HCT116 (cell line): ENCODE results near the gene SMYD3. TPM values are rescaled to one million over a fixed set of nuclear protein-coding genes. Genes with fewer than 3 reads are reported as not detected.

Experiments
- ATAC-seq: fragments of 200-7000 bp; cut with Tn5 transposase; 2 replicates; pipeline ENCODE4 v1.9.1; 2020; ENCODE audit warnings: mild to moderate bottlenecking, moderate library complexity
- BruUV-seq: library from RNA; stranded (reverse); fragments of 400-500 nt; replicated peaks from 2 replicates; lab custom pipeline; 2021; lab: Mats Ljungman, UMichigan
- CTCF ChIA-PET: fragments of 300-600 bp; sonication (Branson Sonifier 250); formaldehyde crosslinking; loops from one replicate; lab custom pipeline; 2021; ENCODE audit warnings: antibody characterized with exemption; lab: Charles Lee
- POLR2A ChIA-PET: fragments of 300-600, 350-600 bp; sonication (Branson Sonifier 250); formaldehyde crosslinking; loops from one replicate; lab custom pipeline; 2021; ENCODE audit warnings: antibody characterized with exemption; lab: Charles Lee
- RAD21 ChIA-PET, 2 experiments: fragments of 300-600 bp; sonication (Branson Sonifier 250); formaldehyde crosslinking; loops; one replicate each; lab custom pipeline; 2023; ENCODE audit warnings: low total read pairs in 2 of 2; ENCODE audit not compliant: uncharacterized antibody in 2 of 2, unreplicated experiment in 2 of 2, low non-redundant PET in 1 of 2; lab: Charles Lee
- DNase-seq: peaks from one replicate; pipeline ENCODE4 v3.0.0-alpha.2; 2010; ENCODE audit warnings: low read depth, low spot score
- H2AFZ ChIP-seq: fragments of 200-600 bp; shearing (Covaris generic), sonication (generic); 2 replicates; pipeline ENCODE4 v1.6.1; 2017; ENCODE audit warnings: low read depth, mixed run types, mixed read lengths, antibody characterized with exemption, low read length; ENCODE audit not compliant: poor library complexity, severe bottlenecking
- H3K27ac ChIP-seq: 2 replicates; pipeline ENCODE4 v1.5.1; 2012; ENCODE audit warnings: low read depth, low read length
- H3K27me3 ChIP-seq: fragments of 200-600 bp; sonication (generic); 2 replicates; pipeline ENCODE4 v1.6.1; 2016; ENCODE audit warnings: mixed run types, low read length, mixed read lengths; ENCODE audit not compliant: insufficient read depth
- H3K36me3 ChIP-seq, 2 experiments: fragments of 200-500 bp in 1 of 2; fragments of 200-600 bp in 1 of 2; sonication (Bioruptor generic) in 1 of 2; sonication (generic) in 1 of 2; 2 replicates each; pipeline versions ENCODE4 v1.5.1 to v1.6.1; 2014 to 2016; ENCODE audit warnings: low read length in 2 of 2, inconsistent platforms in 1 of 2, mixed read lengths in 1 of 2, mixed run types in 1 of 2; ENCODE audit not compliant: insufficient read depth in 2 of 2, control insufficient read depth in 1 of 2
- H3K4me1 ChIP-seq, 2 experiments: fragments of 200-600 bp in 1 of 2; sonication (generic) in 1 of 2; 2 replicates each; pipeline versions ENCODE4 v1.5.1 to v1.6.1; 2012 to 2017; ENCODE audit warnings: low read length in 2 of 2, inconsistent platforms in 1 of 2, mild to moderate bottlenecking in 1 of 2, mixed read lengths in 1 of 2, mixed run types in 1 of 2, moderate library complexity in 1 of 2; ENCODE audit not compliant: insufficient read depth in 2 of 2, control insufficient read depth in 1 of 2
- H3K4me2 ChIP-seq: fragments of 200-600 bp; sonication (generic); 2 replicates; pipeline ENCODE4 v1.6.1; 2017; ENCODE audit warnings: mixed run types, low read length, mixed read lengths
- H3K4me3 ChIP-seq, 2 experiments: fragments of 200-600 bp in 1 of 2; sonication (generic) in 1 of 2; replicated peaks in 1 of 2; 2 replicates each; pipeline ENCODE4 v1.5.1; 2011 to 2016; ENCODE audit warnings: low read length in 2 of 2, control low read depth in 1 of 2, low read depth in 1 of 2, mild to moderate bottlenecking in 1 of 2, mixed read lengths in 1 of 2, mixed run types in 1 of 2
- H3K79me2 ChIP-seq: fragments of 200-600 bp; sonication (generic); 2 replicates; pipeline ENCODE4 v1.6.1; 2017; ENCODE audit warnings: mild to moderate bottlenecking, mixed run types, low read length, moderate library complexity, mixed read lengths; ENCODE audit not compliant: insufficient read depth
- H3K9ac ChIP-seq: fragments of 200-600 bp; sonication (generic); 2 replicates; pipeline ENCODE4 v1.6.1; 2016; ENCODE audit warnings: low read length, mixed read lengths
- H3K9me2 ChIP-seq: fragments of 200-600 bp; sonication (generic), shearing (Covaris generic); 2 replicates; pipeline ENCODE4 v1.6.1; 2017; ENCODE audit warnings: mixed run types, mild to moderate bottlenecking, moderate library complexity; ENCODE audit not compliant: insufficient read depth
- H3K9me3 ChIP-seq, 2 experiments: fragments of 200-500 bp in 1 of 2; fragments of 200-600 bp in 1 of 2; sonication (Bioruptor generic) in 1 of 2; sonication (generic) in 1 of 2; 2 replicates each; pipeline ENCODE4 v1.6.1; 2014 to 2017; ENCODE audit warnings: low read length in 2 of 2, mixed read lengths in 2 of 2, inconsistent platforms in 1 of 2, low read depth in 1 of 2, mild to moderate bottlenecking in 1 of 2, mixed run types in 1 of 2, moderate library complexity in 1 of 2; ENCODE audit not compliant: control insufficient read depth in 1 of 2, insufficient read depth in 1 of 2
- H4K20me1 ChIP-seq: fragments of 200-600 bp; sonication (generic), shearing (Covaris generic); 2 replicates; pipeline ENCODE4 v1.6.1; 2017; ENCODE audit warnings: mixed run types, mild to moderate bottlenecking, moderate library complexity; ENCODE audit not compliant: insufficient read depth
- ATF3 ChIP-seq: IDR thresholded peaks from 2 replicates; pipeline ENCODE4 v1.6.1; 2012
- EZH2phosphoT487 ChIP-seq: fragments of 200-600 bp; IDR thresholded peaks from 2 replicates; pipeline ENCODE4 v1.6.1; 2018; ENCODE audit warnings: antibody characterized with exemption, borderline replicate concordance
- POLR2A ChIP-seq: IDR thresholded peaks from 2 replicates; pipeline ENCODE4 v1.7.0; 2011; ENCODE audit warnings: borderline replicate concordance; ENCODE audit not compliant: insufficient read depth, insufficient read length; ENCODE audit errors: extremely low read depth
- ZBTB33 ChIP-seq: IDR thresholded peaks from 2 replicates; pipeline ENCODE4 v1.6.1; 2011; ENCODE audit warnings: mild to moderate bottlenecking, low read length, moderate library complexity; ENCODE audit not compliant: insufficient replicate concordance; ENCODE audit errors: extremely low read depth
- ZFX ChIP-seq: fragments of 450-650 bp; IDR thresholded peaks from 2 replicates; pipeline ENCODE4 v1.6.1; 2017
- intact Hi-C: fragments of 100-400 bp; cut with micrococcal nuclease; formaldehyde crosslinking; loops from 2 replicates; pipeline ENCODE4 v1.10.0; 2022
- total RNA-seq: library from RNA; stranded (reverse); gene quantifications from one replicate; pipeline ENCODE4 v1.2.1, GENCODE V29; 2021; ENCODE audit not compliant: unreplicated experiment
- TF ChIP-seq, protein P1 (sequence below), 3 experiments: fragments of 200-600 bp in 1 of 3; sonication (generic) in 1 of 3; IDR thresholded peaks in 2 of 3; conservative IDR thresholded peaks in 1 of 3; 2 replicates each; pipeline ENCODE4 v1.5.1; 2012 to 2017; ENCODE audit warnings: low read depth in 2 of 3, low read length in 2 of 3, antibody characterized with exemption in 1 of 3, borderline replicate concordance in 1 of 3, control low read depth in 1 of 3, mild to moderate bottlenecking in 1 of 3, mixed read lengths in 1 of 3, mixed run types in 1 of 3, moderate library complexity in 1 of 3; ENCODE audit not compliant: insufficient read depth in 1 of 3

The SMYD3 gene
- total RNA-seq, 1 experiment from 2014 or later: 33.6 TPM

GRCh38 chr1:246511203-246511602 lies 4.1 kb upstream of the SMYD3 start:
- no peaks in the 10 kb centered on the region for H3K9me2 ChIP-seq
- no peak for ATAC-seq
- H3K27ac ChIP-seq: no peak overlapping the region
- CTCF ChIA-PET: no interaction called here
- no peak overlapping the region for H3K9ac ChIP-seq
- no peak overlapping the region for H3K4me3 ChIP-seq
- intact Hi-C loops: no loop called here
- H3K4me2 ChIP-seq: no peak overlapping the region
- no peaks in the 10 kb centered on the region for H3K36me3 ChIP-seq
- peaks cover 8 to 9% of the 10 kb centered on the region in 2 experiments; a peak in 2 of 4 replicates for H3K9me3 ChIP-seq
- POLR2A ChIA-PET: no interaction called here
- DNase-seq: no peak
- H2AFZ ChIP-seq: no peak overlapping the region
- no TSS peak for BruUV-seq
- TF ChIP-seq EZH2phosphoT487: no peak
- TF ChIP-seq, protein P1, sequence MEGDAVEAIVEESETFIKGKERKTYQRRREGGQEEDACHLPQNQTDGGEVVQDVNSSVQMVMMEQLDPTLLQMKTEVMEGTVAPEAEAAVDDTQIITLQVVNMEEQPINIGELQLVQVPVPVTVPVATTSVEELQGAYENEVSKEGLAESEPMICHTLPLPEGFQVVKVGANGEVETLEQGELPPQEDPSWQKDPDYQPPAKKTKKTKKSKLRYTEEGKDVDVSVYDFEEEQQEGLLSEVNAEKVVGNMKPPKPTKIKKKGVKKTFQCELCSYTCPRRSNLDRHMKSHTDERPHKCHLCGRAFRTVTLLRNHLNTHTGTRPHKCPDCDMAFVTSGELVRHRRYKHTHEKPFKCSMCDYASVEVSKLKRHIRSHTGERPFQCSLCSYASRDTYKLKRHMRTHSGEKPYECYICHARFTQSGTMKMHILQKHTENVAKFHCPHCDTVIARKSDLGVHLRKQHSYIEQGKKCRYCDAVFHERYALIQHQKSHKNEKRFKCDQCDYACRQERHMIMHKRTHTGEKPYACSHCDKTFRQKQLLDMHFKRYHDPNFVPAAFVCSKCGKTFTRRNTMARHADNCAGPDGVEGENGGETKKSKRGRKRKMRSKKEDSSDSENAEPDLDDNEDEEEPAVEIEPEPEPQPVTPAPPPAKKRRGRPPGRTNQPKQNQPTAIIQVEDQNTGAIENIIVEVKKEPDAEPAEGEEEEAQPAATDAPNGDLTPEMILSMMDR (IDR thresholded peaks at IDR 0.05 in 2 of 3, conservative IDR thresholded peaks at IDR 0.05 in 1 of 3; ENCODE audit: borderline replicate concordance in 1 of 3, insufficient read depth in 1 of 3, low read depth in 2 of 3, low read length in 2 of 3): no peak
- no peak for TF ChIP-seq POLR2A
- no peak for TF ChIP-seq ZBTB33
- TF ChIP-seq ATF3: no peak
- TF ChIP-seq ZFX: no peak
- RAD21 ChIA-PET: no interaction called here
- no peaks in the 10 kb centered on the region for H3K27me3 ChIP-seq
- no peaks in the 10 kb centered on the region for H4K20me1 ChIP-seq
- peaks cover 0 to 9% of the 10 kb centered on the region in 2 experiments; a peak in 2 of 4 replicates for H3K4me1 ChIP-seq
- H3K79me2 ChIP-seq: no peaks in the 10 kb centered on the region
